Measurements from ENCODE around the gene FOXO3B.
"Not testable (repeated sequence)": the region's sequence is repeated elsewhere in the genome, so short reads cannot be mapped to it uniquely, and the experiment has no call there.

Gene FOXO3B

DNA sequence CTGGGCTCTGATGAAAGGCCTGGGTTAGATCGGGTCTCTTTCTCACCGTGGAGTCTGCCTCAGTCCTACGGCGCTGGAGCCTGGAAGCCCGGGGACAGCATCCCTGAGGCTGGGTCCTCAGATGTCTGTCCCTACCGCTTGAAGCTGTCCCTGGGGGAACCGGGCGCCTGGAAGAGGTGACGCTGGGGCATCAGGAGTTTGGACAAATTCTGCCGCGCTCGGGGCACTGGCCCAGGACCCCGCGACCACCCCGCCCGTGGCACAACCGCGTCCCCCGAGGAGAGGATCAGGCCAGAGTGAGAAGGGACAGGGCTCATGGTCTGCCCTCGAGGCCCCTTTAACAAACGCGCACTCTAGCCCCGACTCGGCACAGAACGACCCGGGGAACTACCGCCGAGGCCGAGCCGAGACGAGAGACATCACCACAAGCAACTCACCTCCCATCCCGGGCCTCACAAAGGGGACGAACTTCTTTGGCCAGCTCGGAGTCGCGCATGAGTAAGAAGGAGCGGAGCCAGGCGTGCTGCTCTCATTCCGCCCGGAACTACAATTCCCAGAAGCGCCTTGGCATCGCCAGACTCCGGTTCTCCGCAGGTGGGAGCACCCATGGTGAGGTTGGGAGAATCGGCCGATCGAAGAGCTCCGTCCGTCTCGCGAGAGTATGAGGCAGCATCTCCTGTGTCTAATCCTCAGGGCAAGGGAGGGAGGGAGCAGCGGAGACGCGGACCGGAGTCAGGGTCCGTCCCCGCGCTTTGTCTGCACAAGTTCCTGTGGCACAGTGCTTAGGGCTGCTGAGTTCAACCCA, at the start of gene FOXO3B:
TSS of gene FOXO3B (minus strand) at position 548 of the 805 bp plus-strand sequence. CDS start 663 bp downstream, outside the sequence.
- DNase-seq (ENCODE audit: low read depth in 2 of 2), result peak; percentile 43 to 53

DNA sequence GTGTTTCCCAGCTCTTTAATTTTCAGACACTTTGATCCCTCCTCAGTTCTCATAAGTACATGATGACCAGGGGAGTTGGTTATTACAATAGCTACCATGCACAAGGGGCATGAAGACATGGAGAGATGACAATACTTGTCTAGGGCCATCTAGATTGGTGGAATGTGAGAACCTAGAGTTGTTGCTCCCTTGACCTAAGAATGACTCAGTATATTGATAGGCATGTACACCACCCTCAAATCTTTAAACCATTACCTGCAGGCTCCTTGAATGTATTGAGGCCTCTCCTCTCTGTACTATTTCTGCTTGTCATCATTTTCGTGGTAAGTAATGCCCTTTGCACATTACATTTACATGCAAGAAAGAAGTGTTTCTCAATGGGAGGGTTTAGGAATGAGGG, 41.4 kb upstream of the FOXO3B start:
- not testable (repeated sequence) for DNase-seq (ENCODE audit: low read depth in 2 of 2)

DNA sequence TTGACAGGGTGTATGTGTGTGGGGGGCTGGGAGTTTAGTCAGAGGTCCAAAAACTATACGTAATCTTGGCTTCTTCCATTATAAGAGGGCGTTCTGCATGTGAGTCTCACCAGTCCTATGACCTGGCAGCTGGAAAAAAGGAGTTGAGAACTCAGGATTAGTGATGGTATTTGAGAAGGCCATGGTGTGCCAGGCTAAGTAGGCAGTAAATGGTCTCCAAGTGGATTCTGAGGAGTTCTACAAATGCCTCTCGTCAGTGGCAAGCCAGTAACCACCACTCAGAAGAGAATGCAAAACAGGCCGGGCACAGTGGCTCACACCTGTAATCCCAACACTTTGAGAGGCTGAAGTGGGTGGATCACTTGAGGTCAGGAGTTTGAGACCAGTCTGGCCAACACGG, 40.5 kb upstream of the FOXO3B start:
- DNase-seq (ENCODE audit: low read depth in 2 of 2), result not testable (repeated sequence)

DNA sequence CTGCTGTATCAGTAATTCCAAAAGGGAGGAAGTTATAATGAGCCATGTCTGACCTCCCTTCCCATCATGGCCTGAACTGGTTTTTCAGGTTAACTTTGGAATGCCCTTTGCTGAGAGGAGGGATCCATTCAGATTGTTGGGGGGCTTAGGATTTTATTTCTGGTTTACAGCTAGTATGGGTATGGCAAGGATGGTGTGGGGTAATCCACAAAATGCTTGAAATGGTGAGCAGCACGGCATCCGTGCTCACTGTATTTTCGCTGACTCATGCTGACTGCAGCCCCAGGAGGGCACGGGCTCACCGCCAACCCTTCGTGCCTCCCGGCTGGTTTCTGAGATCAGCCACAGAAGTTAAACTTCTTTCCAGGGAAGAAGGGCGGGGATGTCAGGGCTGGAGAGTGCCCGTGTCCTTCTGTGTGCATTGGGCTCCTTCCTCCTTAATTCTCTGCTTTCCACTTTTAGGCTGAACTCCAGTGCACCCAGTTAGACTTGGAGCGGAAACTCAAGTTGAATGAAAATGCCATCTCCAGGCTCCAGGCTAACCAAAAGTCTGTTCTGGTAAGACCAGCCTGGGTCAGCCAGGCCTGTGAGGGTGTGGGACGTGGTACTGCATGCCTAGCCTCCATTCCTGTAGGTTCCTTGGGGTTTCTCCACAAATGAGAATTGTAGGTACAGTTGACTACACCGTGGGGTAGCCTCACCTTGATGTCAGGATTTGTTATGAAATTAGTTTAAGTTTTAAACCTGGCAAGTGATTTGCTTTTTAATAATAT, 39.8 kb upstream of the FOXO3B start:
- DNase-seq (ENCODE audit: low read depth in 2 of 2), result not testable (repeated sequence)

DNA sequence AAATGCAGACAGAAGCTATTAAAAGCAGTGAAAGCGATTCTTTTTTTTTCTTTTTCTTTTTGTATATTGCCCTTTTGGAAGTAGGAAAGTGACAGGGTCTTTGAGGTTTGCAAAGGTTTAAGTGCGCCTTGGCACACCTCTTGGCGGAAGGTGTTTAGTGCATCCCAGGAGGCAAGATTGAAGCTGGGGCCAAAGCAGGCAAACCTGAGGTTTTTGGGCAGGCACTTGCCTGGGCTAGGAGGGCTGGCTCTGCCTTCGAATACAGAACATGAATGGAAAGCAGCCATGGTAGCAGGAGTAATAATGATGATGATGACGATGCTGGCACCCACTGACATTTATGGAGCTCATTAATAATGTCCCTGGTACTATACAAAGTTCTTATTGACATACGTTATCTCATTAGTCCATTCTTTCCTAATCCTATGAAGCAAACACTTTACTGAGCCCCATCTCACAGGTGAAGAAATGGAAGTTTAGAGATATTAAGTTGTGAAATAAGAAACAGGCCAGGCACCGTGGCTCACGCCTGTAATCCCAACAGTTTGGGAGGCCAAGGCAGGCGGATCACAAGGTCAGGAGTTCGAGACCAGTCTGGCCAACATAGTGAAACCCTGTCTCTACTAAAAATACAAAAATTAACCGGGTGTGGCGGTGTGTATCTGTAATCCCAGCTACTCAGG, 37.5 kb upstream of the FOXO3B start:
- not testable (repeated sequence) for DNase-seq (ENCODE audit: low read depth in 2 of 2)

DNA sequence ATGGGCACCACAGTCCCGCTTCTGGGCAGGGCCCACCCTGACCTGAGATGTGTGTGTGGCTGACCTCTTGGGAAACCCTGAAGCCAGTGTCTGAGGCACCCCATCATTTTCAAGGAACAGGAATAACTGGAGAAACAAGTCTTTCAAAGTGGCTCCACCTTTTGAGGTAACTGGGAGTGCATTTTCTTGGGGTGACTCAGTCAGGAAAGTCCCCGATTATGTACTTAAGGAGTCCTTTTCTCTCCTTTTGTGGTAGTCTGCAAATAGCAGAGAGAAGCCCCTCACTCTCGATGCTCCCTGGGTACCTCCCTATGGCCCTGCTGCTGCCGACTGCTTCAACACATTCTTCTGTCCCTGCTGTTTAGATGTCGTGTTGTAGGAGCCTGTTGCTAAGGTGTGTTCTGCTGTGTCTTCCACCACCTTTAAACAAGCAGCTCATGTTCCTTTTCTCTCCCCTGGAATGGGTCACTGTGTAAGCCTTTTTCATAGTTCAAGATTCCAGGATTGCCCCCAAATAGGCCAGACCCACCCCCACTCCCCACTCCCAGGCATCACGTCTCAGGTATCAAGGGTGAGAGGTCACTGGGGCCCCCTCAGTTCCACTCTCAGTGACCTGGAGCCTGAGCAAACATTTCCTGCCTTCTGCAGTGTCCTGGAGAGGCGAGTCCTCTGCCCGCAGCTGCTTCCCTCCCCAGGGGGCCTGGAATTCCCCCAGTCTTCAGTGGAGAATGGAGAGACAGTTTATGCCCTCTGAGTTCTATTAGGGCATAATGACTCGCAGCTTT, 36.7 kb upstream of the FOXO3B start:
- not testable (repeated sequence) for DNase-seq (ENCODE audit: low read depth in 2 of 2)

DNA sequence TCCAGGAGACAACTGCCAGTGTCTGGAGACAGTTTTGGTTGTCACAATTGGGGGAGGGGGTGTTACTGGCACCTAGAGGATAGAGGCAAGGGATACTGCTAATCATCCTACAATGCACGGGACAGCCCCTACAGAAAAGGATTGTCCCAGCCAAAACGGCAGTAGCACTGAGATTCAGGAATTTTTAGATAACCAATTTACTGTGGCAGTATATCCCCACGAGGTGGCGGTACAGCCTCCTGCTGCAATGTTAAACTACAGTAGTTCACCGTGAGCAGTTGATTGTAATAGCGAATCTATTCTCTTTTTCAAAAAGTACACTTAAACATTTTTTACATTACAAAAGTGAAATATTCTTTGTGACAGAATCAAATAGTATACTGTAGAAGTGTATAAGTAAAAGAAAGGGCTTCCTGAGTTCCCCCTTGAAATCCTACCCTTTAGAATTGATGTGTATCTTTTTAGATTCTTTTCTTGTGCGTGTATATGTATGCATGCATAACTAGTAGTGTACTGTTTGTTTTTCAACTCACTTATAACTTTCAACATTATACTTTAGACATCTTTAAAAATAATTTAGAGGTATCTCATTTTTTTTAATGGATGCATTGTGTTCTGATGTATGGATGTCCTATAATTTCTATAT, 30.4 kb upstream of the FOXO3B start:
- DNase-seq (ENCODE audit: low read depth in 2 of 2), result peak; percentile 32 to 45

DNA sequence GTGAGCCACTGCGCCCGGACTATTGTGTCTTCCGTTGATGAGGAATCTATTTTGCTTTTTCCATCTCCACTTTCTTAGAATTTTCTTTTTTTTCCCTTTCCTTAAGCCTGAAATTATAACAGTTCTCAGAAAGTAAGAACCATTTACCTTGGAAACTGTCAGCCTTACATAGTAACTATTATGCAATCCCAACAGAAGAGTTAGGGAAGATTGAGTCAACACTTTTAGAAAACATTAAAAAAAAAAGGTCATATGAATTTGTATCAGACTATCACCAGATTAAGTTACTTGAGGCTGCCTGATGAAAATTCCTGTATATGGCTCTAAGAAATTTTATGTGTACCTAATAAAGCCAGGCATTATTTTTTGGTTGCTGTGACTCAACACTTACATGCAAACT, 26.1 kb upstream of the FOXO3B start:
- DNase-seq (ENCODE audit: low read depth in 2 of 2), result not testable (repeated sequence)

DNA sequence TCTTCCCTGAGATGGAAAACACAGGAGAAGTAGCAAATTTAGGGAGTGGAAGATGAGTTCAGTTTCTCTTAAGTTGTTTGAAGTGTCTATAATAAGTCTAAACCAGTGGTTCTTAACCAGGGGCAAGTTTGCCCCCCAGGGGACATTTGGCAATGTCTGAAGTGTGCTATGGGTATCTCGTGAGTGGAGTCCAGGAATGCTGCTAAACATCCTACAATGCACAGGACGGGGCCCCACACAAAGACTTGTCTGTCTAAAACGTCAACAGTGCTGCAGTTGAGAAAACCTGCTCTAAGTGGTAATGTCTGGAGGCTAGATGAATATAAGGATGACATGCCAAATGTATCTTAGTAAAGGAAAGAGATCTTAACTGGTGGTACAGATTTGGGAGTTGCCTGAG, 23.8 kb upstream of the FOXO3B start:
- not testable (repeated sequence) for DNase-seq (ENCODE audit: low read depth in 2 of 2)

DNA sequence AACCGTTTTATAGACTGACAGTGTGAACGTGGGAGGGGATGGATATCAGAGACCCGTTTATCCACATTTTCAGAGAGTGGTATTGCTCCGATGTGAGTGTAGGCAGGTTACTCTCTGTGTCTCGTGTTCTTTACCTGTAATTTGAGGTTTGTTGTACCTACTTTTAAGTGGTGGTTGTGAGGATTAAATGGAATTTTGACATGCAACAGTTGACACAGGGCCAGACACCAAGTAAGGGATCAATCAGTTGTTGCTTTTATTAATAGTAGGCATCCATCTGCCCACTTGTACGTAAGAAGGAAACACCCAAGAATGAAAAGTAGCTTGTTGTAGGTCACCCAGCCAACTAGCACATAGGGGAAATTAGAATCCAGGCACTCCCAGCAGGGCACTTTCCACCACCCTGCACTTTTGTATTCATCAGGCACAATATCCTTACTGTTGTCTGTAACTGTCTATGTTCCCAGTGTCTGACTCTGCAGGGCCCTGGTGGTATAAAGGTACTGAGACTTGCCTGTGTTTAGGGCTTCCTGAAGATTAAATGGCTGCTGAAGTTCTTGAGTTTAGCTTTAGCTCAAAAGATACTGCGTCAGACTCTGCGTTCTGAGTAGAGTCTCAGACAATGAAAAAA, 16.5 kb upstream of the FOXO3B start:
- DNase-seq (ENCODE audit: low read depth in 2 of 2), result not testable (repeated sequence)

DNA sequence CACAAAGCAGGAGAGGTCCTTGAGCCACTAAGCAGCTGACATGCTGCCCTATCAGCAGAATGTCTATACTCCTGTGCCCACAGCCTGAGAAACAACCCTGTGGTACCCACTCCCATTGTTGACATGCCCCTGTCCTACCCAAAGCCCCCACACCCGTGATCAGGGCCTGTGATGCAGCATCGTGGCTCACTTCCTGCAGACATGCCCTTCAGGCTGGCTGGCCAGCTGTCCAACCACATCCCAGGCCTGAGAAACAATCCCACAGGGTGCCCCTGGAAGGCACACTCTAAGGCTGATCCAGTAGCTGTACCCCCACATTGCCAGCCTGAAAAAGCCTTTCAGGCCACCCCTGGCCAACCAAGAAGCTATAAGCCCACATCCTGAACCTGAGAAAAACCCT, 13.0 kb upstream of the FOXO3B start:
- DNase-seq (ENCODE audit: low read depth in 2 of 2), result not testable (repeated sequence)

DNA sequence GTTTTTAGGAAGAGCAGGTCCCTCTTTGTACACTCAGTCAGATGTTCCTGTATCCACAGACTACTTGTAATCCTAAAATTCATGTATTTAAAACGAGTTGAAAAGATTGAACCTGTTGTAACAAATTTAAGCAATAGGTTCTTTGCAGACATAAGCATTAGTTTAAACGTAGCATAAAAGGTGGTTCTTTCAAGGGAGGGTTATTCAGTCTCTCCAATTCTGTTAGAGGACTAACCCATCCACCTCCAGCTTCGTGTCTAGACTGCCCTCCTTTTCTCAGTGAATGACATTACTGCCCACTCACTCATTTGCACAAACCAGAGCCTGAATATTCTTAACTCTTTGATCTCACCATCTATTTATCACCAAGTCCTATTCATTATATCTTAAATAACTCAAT, 554 bp upstream of the FOXO3B start:
- not testable (repeated sequence) for DNase-seq (ENCODE audit: low read depth in 2 of 2)

DNA sequence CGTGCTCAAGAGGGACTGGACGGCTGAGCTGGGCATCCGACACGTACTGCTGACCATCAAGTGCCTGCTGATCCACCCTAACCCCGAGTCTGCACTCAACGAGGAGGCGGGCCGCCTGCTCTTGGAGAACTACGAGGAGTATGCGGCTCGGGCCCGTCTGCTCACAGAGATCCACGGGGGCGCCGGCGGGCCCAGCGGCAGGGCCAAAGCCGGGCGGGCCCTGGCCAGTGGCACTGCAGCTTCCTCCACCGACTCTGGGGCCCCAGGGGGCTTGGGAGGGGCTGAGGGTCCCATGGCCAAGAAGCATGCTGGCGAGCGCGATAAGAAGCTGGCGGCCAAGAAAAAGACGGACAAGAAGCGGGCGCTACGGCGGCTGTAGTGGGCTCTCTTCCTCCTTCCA, 4.7 kb downstream of the FOXO3B start:
- not testable (repeated sequence) for DNase-seq (ENCODE audit: low read depth in 2 of 2)

DNA sequence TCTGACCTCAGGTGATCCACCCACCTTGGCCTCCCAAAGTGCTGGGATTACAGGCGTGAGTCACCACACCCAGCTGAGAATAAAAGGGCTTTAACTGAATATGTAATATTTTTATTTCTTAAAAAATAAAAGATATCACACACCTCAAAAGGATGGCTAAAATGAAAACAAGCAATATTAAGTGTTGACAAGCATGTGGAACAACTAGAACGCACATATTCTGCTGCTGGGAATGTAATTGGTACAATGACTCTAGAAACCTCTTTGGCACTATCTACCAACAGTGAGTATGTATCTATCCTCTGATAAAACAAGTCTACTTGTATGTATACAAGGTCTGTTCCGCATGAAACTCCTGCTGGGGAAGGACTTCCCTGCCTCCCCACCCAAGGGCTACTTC, 5.2 kb downstream of the FOXO3B start:
- DNase-seq (ENCODE audit: low read depth in 2 of 2), result not testable (repeated sequence)

DNA sequence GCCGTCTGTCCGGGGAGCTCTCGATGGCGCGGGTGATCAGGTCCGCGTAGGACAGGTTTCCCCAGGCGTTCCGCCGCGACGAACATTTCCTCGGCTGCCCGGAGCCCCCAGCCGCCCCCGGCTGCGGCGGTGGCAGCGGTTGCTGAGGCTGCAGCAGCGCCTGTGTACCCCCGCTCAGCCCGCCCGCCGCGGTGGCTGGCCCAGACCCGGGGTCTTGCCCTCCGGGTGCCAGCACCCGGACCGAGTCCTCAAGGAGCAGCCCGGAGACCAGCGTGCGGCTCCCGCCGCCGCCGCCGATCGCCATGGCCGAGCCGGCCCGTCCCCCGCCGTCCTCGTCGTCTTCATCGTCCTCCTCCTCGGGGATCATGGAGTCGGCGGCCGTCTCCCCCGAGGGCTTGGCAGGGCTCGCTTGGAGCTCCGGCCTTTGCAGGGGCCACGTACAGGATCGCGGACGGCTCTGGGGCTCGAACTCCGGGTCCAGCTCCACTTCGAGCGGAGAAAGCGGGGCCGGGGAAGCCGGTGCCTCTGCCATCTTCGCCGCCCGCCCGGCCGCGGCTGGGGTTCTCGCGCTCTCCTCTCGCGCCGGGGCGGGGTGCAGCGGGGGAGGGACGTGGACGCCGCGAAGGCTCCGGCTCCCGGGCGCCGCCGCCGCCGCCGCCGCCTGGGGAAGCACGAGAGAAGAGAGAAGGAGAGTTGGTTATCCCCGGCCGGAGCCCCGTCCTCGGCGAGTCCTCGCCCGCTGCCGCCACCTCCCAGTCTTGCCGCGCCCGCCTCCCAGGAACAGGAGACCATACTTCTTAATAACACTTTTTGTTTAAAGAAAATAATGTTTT, 9.5 kb downstream of the FOXO3B start:
- not testable (repeated sequence) for DNase-seq (ENCODE audit: low read depth in 2 of 2)

DNA sequence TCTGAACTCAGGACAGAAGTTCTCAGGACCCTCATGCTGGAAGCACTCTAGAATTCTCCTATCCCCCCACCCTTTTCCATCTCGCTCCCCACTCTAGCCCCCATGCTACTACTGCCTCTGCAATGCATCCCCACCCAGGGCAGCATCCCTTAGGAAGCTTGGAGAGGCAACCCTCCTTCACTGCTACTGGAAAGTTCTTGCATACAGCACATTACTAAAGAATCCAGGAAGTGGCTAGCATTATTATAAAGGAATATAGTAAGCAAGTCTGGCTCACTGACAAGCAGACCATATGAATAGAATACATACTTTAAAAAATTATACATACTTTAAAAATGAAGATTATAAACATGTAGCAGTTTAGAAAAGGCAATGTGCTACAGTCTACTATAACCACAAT, 13.5 kb downstream of the FOXO3B start:
- not testable (repeated sequence) for DNase-seq (ENCODE audit: low read depth in 2 of 2)

DNA sequence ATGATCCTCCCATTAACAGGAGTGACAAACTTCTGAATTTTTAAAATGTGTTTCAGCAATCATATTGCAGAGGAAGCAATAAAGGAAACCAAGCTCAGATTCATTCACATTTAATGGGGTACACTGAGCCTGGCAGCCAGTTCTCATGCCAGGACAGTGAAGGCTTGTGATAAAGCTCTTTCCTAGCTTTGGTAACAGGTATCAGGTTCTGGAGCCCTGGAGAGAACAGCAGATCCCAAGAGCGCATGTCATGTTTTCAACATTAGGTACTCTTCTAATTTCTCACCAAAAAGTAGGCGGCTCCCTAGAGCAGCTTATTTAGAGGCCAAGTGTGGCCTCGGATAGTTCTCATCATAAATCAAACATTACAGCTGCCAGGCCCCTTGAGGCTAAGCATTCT, 14.6 kb downstream of the FOXO3B start:
- not testable (repeated sequence) for DNase-seq (ENCODE audit: low read depth in 2 of 2)

DNA sequence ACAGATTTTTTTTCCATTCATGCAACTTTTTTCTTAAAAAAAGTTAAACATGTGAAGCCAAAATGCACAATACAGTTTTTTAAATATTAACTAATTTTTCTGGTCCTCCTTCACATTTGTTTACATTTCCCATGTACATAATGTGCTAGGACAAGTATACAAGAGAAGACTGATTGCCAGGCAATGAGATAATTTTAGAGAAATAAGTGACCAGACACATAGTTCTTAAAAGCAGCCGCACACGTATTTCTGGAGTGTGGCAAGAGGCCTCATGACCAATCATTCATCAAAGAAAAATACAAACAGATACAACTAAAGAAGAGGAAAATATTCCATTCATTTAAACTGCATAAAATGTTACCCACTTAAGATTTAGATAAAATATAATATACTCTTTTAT, 15.8 kb downstream of the FOXO3B start:
- not testable (repeated sequence) for DNase-seq (ENCODE audit: low read depth in 2 of 2)

DNA sequence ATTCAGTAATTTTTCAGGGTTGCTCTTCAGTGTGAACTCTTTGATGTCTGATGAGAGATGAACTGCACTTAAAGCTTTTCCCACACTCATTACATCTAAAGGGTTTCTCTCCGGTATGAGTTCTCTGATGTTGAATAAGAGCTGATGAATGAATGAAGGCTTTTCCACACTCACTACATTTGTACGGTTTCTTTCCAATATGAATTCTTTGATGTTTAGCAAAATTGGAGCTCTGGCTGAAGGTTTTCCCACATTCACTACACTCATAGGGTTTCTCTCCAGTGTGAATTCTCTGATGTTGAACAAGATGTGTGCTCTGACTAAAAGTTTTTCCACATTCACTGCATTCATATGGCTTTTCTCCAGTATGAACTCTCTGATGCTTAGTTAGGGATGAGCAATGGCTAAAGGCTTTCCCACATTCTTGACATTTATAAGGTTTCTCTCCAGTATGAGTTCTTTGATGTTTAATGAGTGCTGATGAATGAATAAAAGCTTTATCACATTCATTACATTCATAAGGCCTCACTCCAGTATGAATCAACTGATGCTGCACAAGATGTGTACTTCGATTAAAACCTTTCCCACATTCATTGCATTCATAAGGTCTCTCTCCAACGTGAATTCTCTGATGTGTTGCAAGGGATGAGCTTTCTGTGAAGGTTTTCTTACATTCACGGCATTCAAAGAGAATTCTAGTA, 20.0 kb downstream of the FOXO3B start:
- not testable (repeated sequence) for DNase-seq (ENCODE audit: low read depth in 2 of 2)

Data from stimulated activated CD4-positive, alpha-beta T cell treated with anti-CD3 and anti-CD28 coated beads, Interleukin-4, amount 100 ng/mL, for 48 hours (primary cell).